ENCODE measurements around the gene LY86.

DNA sequence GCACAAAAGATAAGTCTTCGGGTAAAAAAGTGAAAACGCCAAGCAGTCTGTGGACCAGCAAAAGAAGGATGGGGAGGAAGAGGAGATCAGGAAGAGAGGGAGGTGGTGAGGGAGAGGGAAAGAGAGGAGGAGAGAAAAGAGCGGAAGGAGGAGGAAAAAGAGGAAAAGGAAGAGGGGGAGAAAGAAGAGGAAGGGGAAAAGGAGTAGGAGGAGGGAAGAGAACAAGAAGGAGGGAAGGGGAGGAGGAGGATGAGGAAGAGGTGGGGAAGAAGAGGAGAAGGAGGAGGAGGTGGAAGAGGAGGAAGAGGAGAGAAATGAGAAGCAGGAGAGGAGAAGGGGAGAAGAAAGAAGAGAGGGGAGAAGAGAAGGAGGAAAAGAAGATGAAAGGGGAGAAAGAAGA, 6.5 kb downstream of the LY86 start:
- TF ChIP-seq NFRKB (IDR thresholded peaks at IDR 0.05) (no peak), TARDBP (IDR thresholded peaks at IDR 0.05) (no peak), FOXK2 (IDR thresholded peaks at IDR 0.05) (no peak), FOXM1 (IDR thresholded peaks at IDR 0.05; ENCODE audit: borderline replicate concordance) (no peak), ZNF384 (IDR thresholded peaks at IDR 0.05) (no peak), HDGF (IDR thresholded peaks at IDR 0.05; ENCODE audit: borderline replicate concordance) (no peak), LEF1 (IDR thresholded peaks at IDR 0.05; ENCODE audit: borderline replicate concordance) (no peak), ELF4 (IDR thresholded peaks at IDR 0.05) (no peak)

All from HEK293T (cell line).